A673 (cell line): ENCODE results near the gene BTLA.

Experiments
- CTCF ChIP-seq: fragments of 300-800, 200-600 bp; sonication (generic); conservative IDR thresholded peaks from 2 replicates; pipeline ENCODE4 v1.5.1; 2017; ENCODE audit warnings: low read depth, mild to moderate bottlenecking, antibody characterized with exemption, low read length, moderate library complexity, mixed read lengths
- EZH2 ChIP-seq: fragments of 200-600 bp; sonication (generic); IDR thresholded peaks from 2 replicates; pipeline ENCODE4 v1.6.1; 2017; ENCODE audit warnings: borderline replicate concordance, low read depth, mild to moderate bottlenecking, mixed read lengths, antibody characterized with exemption, low read length; ENCODE audit not compliant: poor library complexity, severe bottlenecking

GRCh38 chr3:112425382-112425781 is 73.9 kb downstream of the BTLA start:
- TF ChIP-seq CTCF (no peak), EZH2 (no peak)
